HG03103 (cell line): Measurements from ENCODE around the gene VMP1.
"Not testable (repeated sequence)": the region's sequence is repeated elsewhere in the genome, so short reads cannot be mapped to it uniquely, and the experiment has no call there.

Experiments used
- ATAC-seq: cut with Tn5 transposase; IDR thresholded peaks from one replicate; pipeline ENCODE4 v1.9.1; 2021; ENCODE audit warnings: low read depth; ENCODE audit not compliant: unreplicated experiment

Gene VMP1

DNA sequence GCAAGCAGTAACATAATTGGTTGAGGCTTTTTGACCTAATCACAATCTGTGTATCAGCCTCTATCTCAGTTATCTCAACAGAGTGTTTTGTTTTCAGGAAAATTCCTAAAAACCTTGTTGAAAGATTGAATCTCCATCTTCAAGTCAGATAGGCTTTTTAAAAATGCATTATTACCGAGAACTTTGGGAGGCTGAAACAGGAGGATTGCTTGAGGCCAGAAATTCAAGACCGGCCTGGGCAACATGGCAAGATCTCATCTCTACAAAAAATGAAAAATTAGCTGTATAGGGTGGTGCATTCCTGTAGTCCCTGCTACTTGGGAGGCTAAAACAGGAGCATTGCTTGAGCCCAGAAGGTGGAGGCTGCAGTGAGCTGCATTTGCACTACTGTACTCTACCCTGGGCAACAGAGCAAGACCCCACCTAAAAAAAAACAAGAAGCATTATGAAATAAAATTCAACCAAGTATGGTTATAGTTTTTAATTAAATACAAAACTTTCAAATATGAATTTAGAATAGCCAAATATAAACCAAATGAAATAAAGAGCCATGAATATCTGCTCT is 68.4 kb downstream of the VMP1 start:
- no peak for ATAC-seq

- no peak for ATAC-seq
Observed at GRCh38 chr17:59776577-59776976, 69.1 kb downstream of the VMP1 start.

GRCh38 chr17:59777033-59777432 is 69.6 kb downstream of the VMP1 start:
- ATAC-seq: no peak

GRCh38 chr17:59778996-59779395 is 71.5 kb downstream of the VMP1 start:
- ATAC-seq: no peak

DNA sequence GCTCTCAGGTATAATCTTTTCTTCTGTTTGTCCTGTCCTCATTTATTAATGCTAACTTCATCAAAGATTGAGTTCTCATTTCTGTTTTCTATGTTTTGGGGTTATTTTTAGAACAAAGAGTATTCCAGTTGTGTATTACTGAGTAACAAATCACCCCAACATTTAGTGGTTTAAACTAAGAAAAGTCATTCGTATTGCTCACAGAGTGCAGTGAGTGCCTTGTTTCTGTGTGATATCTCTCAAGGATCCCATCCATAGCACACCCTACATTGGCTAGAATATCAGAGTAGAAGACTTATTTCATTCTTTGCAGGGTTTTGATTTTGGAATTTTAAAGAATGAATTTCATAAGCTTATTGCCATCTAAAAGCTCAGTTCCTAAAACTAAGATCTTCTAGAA is 72.1 kb downstream of the VMP1 start:
- ATAC-seq: no peak

DNA sequence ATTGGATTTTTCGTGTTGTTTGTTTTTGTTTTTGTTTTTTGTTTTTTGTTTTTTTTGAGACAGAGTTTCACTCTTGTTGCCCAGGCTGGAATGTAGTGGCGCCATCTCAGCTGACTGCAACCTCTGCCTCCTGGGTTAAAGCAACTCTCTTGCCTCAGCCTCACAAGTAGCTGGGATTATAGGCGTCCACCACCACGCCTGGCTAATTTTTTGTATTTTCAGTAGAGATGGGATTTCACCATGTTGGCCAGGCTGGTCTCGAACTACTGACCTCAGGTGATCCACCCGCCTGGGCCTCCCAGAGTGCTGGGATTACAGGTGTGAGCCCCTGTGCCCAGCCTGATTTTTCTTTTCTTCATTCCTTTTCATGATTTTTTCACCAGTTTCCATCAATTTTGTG is 73.1 kb downstream of the VMP1 start:
- not testable (repeated sequence) for ATAC-seq

DNA sequence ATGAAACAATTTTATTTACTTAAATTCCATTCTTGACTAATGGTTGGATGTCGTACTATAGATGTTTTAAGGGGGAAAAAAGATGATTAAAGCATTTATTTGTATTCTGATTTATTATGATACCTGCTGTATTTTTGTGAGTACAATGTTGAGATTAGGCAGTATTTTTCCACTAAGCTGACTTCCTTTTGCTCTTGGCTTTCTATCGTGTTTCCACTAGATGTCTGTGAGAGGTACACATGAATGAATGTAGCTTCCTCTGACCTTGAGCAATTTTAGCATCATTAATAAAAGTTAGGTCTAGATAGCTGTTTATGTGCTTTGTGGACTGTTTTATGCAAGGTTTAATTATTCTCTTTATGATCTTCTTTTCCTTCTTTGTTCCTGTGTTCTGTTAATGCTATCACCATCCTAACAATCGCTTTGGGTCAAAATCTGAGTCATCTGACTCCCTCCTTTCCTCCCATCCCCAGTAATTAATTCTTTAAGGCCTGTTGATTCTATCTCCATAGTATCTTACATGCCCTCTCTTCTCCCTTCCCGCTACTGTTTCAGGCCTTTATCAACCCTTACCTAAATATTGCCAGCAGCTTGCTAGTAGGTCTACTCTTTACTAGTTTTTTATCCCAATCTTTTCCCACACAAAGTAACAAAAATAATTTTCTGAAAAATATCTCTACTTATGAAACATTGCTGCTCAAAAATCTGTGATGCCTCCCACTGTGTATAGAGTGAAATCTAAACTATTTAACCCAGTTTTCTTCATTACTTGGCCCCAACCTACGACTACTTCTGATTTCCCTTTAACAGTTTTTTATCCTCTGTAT is 76.0 kb downstream of the VMP1 start:
- no peak for ATAC-seq

- no peak for ATAC-seq
Observed at GRCh38 chr17:59785091-59785799, 77.8 kb downstream of the VMP1 start.

GRCh38 chr17:59786213-59786535 is 78.7 kb downstream of the VMP1 start:
- no peak for ATAC-seq

DNA sequence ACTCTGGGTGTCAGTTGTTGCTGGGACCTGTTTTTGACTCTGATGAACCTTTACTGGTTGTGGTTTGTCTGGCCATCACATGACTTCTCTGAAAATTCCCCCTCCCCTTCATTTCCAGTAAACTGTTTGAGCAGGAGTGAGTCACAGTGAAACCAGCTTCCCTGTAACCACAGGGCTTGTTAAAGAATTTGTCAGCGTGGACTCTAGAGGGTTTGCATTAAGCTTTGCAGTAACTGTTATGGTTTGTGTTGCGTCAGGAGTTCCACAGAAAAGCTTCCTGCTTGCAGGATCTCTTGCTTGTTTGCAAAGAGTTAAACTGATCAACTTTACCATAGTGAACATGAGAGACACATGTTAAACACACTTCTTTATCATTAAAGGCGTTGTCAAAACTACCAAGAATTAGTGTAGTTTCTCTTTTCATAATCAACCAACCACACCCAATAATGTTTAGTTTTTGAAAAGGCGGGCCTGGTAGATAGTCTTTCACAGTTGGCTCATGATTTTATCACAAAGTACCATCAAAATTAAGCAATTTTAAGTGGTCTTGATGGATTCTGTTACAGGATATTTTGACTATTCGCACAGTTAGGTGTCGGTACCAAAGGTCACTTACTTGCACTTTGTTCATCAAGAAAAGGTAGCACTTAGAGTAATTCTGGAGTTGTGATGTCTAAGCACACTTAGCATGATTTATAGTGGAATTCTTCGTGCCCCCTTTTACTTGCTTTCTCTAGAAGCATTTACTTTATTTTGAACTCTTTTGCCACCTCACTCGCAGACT is 79.3 kb downstream of the VMP1 start:
- ATAC-seq: peak; percentile 87

DNA sequence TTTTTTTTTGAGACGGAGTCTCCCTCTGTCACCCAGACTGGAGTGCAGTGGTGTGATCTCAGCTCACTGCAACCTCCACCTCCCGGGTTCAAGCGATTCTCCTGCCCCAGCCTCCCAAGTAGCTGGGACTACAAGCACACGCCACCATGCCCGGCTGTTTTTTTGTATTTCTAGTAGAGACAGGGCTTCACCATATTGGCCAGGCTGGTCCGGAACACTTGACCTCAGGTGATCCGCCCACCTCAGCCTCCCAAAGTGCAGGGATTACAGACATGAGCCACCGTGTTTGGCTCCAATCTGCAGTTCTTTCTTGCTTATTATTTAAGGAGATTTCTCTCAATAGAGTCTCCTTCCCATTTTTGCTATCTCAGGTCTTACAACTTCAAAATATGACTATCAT is 82.4 kb downstream of the VMP1 start:
- ATAC-seq: not testable (repeated sequence)

- ATAC-seq: not testable (repeated sequence)
Observed at GRCh38 chr17:59790418-59790817, 83.0 kb downstream of the VMP1 start.

DNA sequence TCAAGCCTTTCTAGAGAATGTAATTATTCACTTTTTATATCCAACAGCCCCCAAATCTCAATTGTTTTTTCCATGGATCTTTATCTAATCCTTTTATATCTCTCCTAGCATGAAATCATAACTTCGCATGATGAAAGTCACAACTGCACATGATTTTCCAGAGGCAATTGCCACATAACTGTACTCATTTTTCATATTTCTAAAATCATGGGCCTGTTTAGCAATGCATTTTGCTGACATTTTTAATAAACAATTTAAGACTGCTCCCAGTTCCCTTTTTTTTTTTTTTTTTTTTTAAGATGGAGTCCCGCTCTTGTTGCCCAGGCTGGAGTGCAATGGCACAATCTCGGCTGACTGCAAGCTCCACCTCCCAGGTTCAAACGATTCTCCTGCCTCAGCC is 83.5 kb downstream of the VMP1 start:
- ATAC-seq: no peak

DNA sequence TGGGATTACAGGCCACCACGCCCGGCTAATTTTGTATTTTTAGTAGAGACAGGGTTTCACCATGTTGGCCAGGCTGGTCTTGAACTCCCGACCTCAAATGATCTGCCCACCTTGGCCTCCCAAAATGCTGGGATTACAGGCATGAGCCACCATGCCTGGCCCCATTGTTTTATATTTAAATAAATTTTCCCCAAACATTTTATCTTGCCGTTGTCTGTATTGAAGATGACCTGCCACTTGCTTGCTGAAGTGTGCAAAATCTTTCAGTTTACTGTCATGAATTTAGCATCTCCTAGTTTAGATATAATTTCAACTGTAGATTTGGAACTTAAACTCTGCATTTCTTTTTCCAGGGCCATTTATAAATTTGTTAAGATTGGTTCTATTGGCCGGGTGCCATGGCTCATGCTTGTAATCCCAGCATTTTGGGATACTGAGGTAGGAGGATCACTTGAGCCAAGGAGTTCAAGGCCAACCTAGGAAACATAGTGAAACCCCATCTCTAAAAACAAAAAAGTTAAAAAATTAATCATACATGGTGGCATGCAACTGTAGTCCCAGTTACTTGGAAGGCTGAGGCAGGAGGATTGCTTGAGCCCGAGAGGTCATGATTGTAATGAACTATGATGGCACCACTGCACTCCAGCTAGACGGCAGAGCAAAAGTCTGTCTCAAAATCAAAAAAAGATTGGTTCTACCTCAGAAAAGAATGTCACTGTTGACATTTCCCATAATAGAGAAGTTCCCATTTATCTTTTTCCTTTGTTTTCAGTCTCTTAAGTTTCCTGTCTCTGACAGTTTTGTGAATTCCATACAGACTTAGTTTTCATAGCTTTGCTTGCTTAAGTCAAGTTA is 84.4 kb downstream of the VMP1 start:
- no peak for ATAC-seq

DNA sequence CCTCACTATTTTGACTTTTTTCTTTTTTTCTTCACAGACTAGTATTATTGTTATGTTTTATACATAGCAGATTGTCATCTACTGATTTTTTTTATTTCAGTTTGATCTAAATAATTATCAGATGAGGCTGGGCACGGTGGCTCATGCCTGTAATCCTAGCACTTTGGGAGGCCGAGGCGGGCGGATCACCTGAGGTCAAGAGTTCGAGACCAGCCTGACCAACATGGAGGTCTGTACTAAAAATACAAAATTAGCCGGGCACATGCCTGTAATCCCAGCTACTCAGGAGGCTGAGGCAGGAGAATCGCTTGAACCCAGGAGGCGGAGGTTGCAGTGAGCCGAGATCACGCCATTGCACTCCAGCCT is 85.0 kb downstream of the VMP1 start:
- not testable (repeated sequence) for ATAC-seq

- no peak for ATAC-seq
Observed at GRCh38 chr17:59793205-59793604, 85.8 kb downstream of the VMP1 start.

- ATAC-seq: no peak
Observed at GRCh38 chr17:59796138-59796537, 88.7 kb downstream of the VMP1 start.

- ATAC-seq: no peak
Observed at GRCh38 chr17:59796785-59797205, 89.3 kb downstream of the VMP1 start.

- ATAC-seq: no peak
Observed at GRCh38 chr17:59798111-59798510, 90.7 kb downstream of the VMP1 start.

DNA sequence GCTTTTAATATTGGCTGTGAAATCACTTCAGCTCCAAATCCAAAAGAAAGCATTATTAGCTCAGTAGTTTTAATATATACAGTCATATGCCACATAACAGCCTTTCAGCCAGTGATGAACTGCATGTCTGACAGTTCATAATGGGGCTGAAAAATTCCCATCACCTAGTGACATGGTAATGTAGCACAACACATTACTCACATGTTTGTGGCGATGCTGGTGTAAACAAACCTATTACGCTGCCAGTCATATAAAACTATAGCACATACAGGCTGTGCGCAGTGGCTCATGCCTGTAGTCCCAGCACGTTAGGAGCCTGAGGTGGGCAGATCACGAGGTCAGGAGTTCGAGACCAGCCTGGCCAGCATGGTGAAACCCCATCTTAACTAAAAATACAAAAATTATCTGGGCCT is 93.1 kb downstream of the VMP1 start:
- no peak for ATAC-seq
